Measurements from ENCODE around the gene GLRA2.

- TF ChIP-seq EZH2 (IDR thresholded peaks at IDR 0.05; ENCODE audit: insufficient read depth, poor library complexity, severe bottlenecking) = no peak
- TF ChIP-seq EZH2phosphoT487 (IDR thresholded peaks at IDR 0.05; ENCODE audit: insufficient read depth, low read depth) = no peak
These were observed 55.2 kb downstream of the GLRA2 start for GRCh38 chrX:14584548-14584947.
